PC-3 (cell line): Measurements from ENCODE around the gene TTC33. TPM values are rescaled to one million over a fixed set of nuclear protein-coding genes. Genes with fewer than 3 reads are reported as not detected.
"Not testable (repeated sequence)": the region's sequence is repeated elsewhere in the genome, so short reads cannot be mapped to it uniquely, and the experiment has no call there.

Experiments used
- ATAC-seq: fragments of 200-7000 bp; cut with Tn5 transposase; 2 replicates; pipeline ENCODE4 v1.9.1; 2020; ENCODE audit warnings: mild to moderate bottlenecking, moderate library complexity
- BruUV-seq: library from RNA; stranded (reverse); fragments of 400-500 nt; replicated peaks from 2 replicates; lab custom pipeline; 2021; lab: Mats Ljungman, UMichigan
- CTCF ChIA-PET: fragments of 300-600 bp; sonication (Branson Sonifier 250); formaldehyde crosslinking; loops from one replicate; lab custom pipeline; 2022; ENCODE audit warnings: antibody characterized with exemption; lab: Charles Lee
- POLR2A ChIA-PET: fragments of 300-600 bp; sonication (Branson Sonifier 250); formaldehyde crosslinking; loops from one replicate; lab custom pipeline; 2022; ENCODE audit warnings: antibody characterized with exemption; ENCODE audit not compliant: unreplicated experiment; lab: Charles Lee
- DNase-seq: peaks from one replicate; pipeline ENCODE4 v3.0.0-alpha.2; 2015
- H2AFZ ChIP-seq: fragments of 300-600 bp; sonication (generic); 2 replicates; pipeline ENCODE4 v1.6.0; 2016; ENCODE audit warnings: antibody characterized with exemption, low read length
- H3F3A ChIP-seq: fragments of 300-600 bp; sonication (generic); one replicate; pipeline ENCODE4 v1.6.0; 2017; ENCODE audit warnings: antibody characterized with exemption, low read length, control low read depth, mild to moderate bottlenecking; ENCODE audit not compliant: unreplicated experiment
- H3K27ac ChIP-seq: fragments of 300-600 bp; sonication (generic); 2 replicates; pipeline ENCODE4 v1.5.1; 2016; ENCODE audit warnings: mild to moderate bottlenecking, low read length
- H3K27me3 ChIP-seq: fragments of 300-600 bp; sonication (generic); 2 replicates; pipeline ENCODE4 v1.6.1; 2016; ENCODE audit warnings: low read length, mixed read lengths
- H3K36me3 ChIP-seq: fragments of 300-600 bp; sonication (generic); 2 replicates; pipeline ENCODE4 v1.6.1; 2016; ENCODE audit warnings: low read depth, mixed run types, low read length, mixed read lengths
- H3K4me1 ChIP-seq: fragments of 300-600 bp; sonication (generic); 2 replicates; pipeline ENCODE4 v1.5.1; 2016; ENCODE audit warnings: low read length; ENCODE audit not compliant: insufficient read depth
- H3K4me2 ChIP-seq: fragments of 300-600 bp; sonication (generic); 2 replicates; pipeline ENCODE4 v1.6.0; 2016; ENCODE audit warnings: low read length
- H3K4me3 ChIP-seq: fragments of 300-600 bp; sonication (generic); 2 replicates; pipeline ENCODE4 v1.5.1; 2016; ENCODE audit warnings: mild to moderate bottlenecking, low read length, mixed read lengths
- H3K79me2 ChIP-seq: fragments of 300-600 bp; sonication (generic); 2 replicates; pipeline ENCODE4 v1.6.1; 2017; ENCODE audit warnings: low read length, mixed read lengths
- H3K9ac ChIP-seq: fragments of 300-600 bp; sonication (generic); 2 replicates; pipeline ENCODE4 v1.6.0; 2016; ENCODE audit warnings: mild to moderate bottlenecking, low read length
- H3K9me2 ChIP-seq: fragments of 300-600 bp; sonication (generic); replicated peaks from 2 replicates; pipeline ENCODE4 v1.6.1; 2016; ENCODE audit warnings: mixed run types, low read length, mixed read lengths
- H3K9me3 ChIP-seq: fragments of 300-600 bp; sonication (generic); 2 replicates; pipeline ENCODE4 v1.6.1; 2016; ENCODE audit warnings: low read length, mixed read lengths
- H4K20me1 ChIP-seq: fragments of 300-600 bp; sonication (generic); 2 replicates; pipeline ENCODE4 v1.6.1; 2016; ENCODE audit warnings: low read length, mixed read lengths
- CTCF ChIP-seq: fragments of 300-600 bp; sonication (generic); conservative IDR thresholded peaks from 2 replicates; pipeline ENCODE4 v1.5.1; 2017; ENCODE audit warnings: antibody characterized with exemption, low read depth, mild to moderate bottlenecking, low read length
- EZH2 ChIP-seq: fragments of 300-600 bp; sonication (generic); IDR thresholded peaks from one replicate; pipeline ENCODE4 v1.6.1; 2017; ENCODE audit warnings: antibody characterized with exemption, mild to moderate bottlenecking, low read length; ENCODE audit not compliant: unreplicated experiment
- EZH2phosphoT487 ChIP-seq: fragments of 300-600 bp; sonication (generic); IDR thresholded peaks from 2 replicates; pipeline ENCODE4 v1.6.1; 2018; ENCODE audit warnings: mild to moderate bottlenecking, antibody characterized with exemption, low read length, borderline replicate concordance
- intact Hi-C: fragments of 100-400 bp; cut with micrococcal nuclease; formaldehyde crosslinking; loops from 2 replicates; pipeline ENCODE4 v1.9.0; 2023
- total RNA-seq: library from RNA; depleted of rRNA; stranded (reverse); fragments of >200 nt; gene quantifications from 2 replicates; pipeline ENCODE4 v1.2.3, GENCODE V29; 2014

TTC33 gene
- total RNA-seq, 1 experiment from 2014 or later = 9.0 TPM

- no TSS peak for BruUV-seq
- Histone ChIP-seq H4K20me1 (no peaks in the 10 kb centered on the region), H3K9me2 (no peaks in the 10 kb centered on the region), H3K4me2 (peak overlapping the region; percentile 14; the same call in 1 of the 2 replicates), H3K4me3 (no peak overlapping the region), H3K27ac (no peak overlapping the region), H3K79me2 (no peaks in the 10 kb centered on the region), H3F3A (no peaks in the 10 kb centered on the region), H3K36me3 (no peaks in the 10 kb centered on the region), H3K9ac (no peak overlapping the region), H3K4me1 (peaks cover 10% of the 10 kb centered on the region), H3K27me3 (no peaks in the 10 kb centered on the region), H3K9me3 (no peaks in the 10 kb centered on the region), H2AFZ (no peak overlapping the region; the same call in 1 of the 2 replicates)
- CTCF ChIA-PET = no interaction called here
- DNase-seq (peak; percentile 33), ATAC-seq (peak; percentile 51)
- no peak for TF ChIP-seq EZH2phosphoT487
- no peak for TF ChIP-seq EZH2
- no peak for TF ChIP-seq CTCF
- intact Hi-C loops = no loop called here
- POLR2A ChIA-PET = no interaction called here
Observed at GRCh38 chr5:40646266-40646665, 109.5 kb downstream of the TTC33 start.

DNA sequence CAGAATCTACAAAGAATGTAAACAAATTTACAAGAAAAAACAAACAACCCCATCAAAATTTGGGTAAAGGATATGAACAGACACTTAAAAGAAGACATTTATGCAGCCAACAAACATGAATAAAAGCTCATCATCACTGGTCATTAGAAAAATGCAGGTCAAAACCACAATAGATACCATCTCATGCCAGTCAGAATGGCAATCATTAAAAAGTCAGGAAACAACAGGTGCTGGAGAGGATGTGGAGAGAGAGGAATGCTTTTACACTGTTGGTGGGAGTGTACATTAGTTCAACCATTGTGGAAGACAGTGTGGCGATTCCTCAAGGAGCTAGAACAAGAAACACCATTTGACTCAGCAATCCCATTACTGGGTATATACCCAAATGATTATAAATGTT, 116.2 kb downstream of the TTC33 start:
- H3F3A ChIP-seq, H3K4me2 ChIP-seq, H3K9ac ChIP-seq, H3K27me3 ChIP-seq, H3K79me2 ChIP-seq, ATAC-seq, H3K36me3 ChIP-seq, H3K4me1 ChIP-seq, POLR2A ChIA-PET, H3K9me2 ChIP-seq, BruUV-seq, CTCF ChIA-PET, H4K20me1 ChIP-seq, H3K9me3 ChIP-seq, H2AFZ ChIP-seq, intact Hi-C loops, H3K4me3 ChIP-seq, H3K27ac ChIP-seq: not testable (repeated sequence)
- DNase-seq = peak; percentile 21

- Histone ChIP-seq H3K9ac (no peak overlapping the region), H3K4me3 (no peak overlapping the region), H3K27ac (no peak overlapping the region), H4K20me1 (no peaks in the 10 kb centered on the region), H3K4me2 (no peak overlapping the region), H3K4me1 (no peaks in the 10 kb centered on the region), H3K79me2 (no peaks in the 10 kb centered on the region), H3K9me2 (no peaks in the 10 kb centered on the region), H3F3A (no peaks in the 10 kb centered on the region), H2AFZ (no peak overlapping the region), H3K9me3 (no peaks in the 10 kb centered on the region), H3K27me3 (no peaks in the 10 kb centered on the region), H3K36me3 (no peaks in the 10 kb centered on the region)
- TF ChIP-seq EZH2phosphoT487 (no peak), CTCF (no peak), EZH2 (no peak)
- POLR2A ChIA-PET = no interaction called here
- DNase-seq = no peak
- intact Hi-C loops = no loop called here
- no TSS peak for BruUV-seq
- ATAC-seq = no peak
- CTCF ChIA-PET = no interaction called here
Observed at GRCh38 chr5:40634593-40634992, 121.2 kb downstream of the TTC33 start.
